ENCODE measurements around the gene PDZRN3.

The PDZRN3 gene

DNA sequence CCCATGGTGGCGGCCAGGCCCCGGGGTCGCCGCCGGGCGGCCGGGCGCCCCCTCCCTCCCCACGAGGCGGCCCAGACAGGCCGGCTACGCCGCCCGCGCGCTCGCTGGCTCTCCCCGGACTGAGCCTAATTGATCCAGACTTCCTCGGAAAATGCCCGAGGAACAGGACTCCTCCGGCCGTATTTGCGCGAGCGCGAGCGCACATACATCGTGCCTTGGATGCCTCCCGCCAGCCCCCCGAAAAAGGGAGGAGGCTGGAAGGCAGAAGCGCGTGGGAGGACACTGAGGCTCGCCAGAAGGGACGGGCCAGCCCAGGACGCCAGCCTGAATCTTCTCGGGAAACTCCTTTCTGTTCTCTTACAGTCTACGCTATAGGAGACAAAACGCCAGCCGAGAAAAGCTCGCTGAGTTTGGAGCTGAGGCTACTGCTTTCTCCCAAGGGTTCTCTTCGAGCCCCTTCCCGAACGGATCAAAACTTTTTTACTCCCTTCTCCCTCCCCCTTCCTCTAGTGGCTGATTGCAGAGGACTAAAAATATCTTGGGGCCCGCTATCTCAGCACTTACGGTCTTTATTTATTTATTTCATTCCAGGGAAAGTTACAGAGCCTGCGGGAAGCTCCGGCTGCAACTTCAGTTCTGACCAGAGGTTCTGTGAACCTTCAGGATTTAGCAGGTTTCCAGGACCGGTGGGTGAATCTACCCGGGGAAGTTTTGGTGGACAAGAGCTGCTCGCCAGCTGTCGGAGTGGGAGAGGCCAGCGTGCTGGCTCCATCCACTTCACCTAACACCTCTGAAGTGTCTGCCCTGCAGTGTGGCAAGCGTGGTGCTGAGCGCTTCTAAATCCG lies at the start of gene PDZRN3:
PDZRN3 (minus strand) TSS at position 121 of the 845 bp plus-strand sequence.
- no peak for DNase-seq

DNA sequence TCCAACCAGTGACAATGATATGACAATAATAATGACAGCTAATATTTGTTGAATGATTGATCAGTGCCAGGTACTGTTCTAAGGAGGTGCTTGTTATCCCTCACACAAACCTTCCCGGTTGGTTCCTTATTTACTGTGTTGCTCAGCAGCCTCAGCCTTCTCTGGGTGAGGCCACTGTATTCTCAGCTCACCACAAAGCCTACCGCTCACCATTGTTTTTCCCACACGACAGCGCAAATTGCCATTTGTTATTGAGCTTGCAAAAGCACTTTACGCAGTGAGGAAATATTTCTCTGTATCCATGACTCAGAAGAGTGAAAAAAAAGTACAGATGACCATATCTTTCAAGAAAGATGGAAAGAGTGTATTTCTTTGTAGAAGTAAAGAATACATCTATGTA lies 49.5 kb upstream of the PDZRN3 start:
- DNase-seq = no peak

DNA sequence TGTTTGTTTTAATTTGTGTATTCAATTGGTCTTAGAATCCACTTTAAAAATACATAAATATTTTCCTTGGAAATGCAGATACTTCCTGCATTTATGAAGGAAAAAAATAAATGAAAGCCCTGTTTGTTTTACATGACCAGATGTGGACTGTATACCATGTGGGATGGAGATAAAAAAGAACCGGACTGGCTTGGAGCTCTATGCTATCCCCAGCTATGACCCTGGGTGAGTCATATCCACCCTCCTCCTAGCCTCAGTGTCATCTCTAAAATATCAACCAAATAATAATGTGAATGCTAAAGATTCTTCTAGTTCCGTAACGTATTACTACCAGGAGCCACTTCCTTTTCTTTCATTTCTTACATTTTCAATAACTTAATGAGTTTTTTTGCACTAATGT lies 44.5 kb upstream of the PDZRN3 start:
- no peak for DNase-seq

DNA sequence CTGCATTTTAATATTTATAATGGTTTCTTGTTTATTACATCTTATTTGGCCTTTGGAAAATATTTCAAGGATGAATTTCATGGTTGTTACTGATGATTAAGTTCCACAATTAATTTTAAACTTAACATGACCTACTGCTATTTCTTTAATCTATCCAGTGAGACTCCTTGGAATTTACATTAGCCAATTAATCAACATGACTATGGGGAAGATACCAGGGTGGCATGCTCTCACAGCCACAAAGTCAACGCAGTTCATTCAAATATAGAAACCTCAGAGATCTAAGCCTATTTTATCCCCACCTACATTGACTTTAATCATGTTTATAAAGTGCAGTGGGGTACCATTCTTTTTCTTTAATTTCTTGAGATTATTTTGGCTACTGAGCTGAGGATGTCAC lies 43.6 kb upstream of the PDZRN3 start:
- no peak for DNase-seq

DNA sequence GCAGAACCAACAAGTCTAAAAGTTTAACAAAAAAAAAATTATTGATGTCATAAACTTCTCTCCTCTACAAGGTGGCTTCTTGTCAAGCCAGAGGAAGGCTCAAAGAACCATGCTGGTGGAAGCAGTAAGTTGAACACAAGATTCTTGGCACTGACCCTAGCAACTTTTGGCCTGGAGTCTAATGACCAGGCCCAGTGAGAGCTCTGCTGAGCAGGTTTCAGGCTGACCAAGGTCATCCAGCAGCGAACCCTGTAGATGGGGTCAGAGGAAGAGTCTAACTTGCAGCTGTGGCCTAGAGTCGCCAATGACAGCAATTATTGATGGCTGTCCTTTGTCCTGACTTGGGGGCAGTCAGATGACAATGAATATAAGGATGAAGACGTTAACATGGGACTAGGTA lies 43.1 kb upstream of the PDZRN3 start:
- DNase-seq = no peak

DNA sequence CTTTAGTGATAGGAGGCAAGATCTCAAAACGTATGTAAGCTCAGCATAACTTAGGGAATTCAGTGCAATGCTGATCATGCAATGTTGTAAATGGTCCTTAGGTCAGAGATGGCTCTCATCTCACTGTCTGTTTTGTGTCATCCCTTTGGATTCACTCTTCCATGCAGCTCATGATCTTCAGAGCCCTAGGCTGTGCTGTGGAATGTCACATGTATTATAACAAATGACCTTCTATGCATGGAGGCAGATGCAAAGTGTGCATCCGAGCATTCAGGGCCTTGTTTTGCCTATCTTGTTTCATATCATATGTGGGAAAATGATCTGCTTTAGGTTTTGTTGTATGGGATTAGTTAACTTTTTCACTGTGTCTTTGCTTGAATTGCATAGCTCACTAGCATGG lies 40.5 kb upstream of the PDZRN3 start:
- no peak for DNase-seq

DNA sequence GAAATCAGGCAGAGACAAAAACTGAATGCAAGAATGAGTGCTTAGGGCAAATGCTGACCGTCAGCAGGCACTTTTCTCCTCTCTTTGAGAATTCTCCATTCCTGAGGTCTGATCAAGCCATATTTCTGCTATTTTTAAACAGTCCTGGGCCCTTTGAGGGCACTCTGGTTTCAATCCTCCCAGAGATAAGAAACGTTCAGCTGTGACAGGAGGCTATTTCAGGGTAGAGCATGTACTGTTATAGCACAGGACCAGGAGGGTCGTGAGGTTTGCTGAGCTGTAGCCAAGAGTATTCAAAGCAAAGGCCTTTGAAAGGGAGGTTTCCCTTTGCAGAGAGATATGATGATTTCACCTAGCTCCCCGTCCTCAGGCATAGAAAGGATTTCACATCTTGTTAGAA lies 39.6 kb upstream of the PDZRN3 start:
- no peak for DNase-seq

DNA sequence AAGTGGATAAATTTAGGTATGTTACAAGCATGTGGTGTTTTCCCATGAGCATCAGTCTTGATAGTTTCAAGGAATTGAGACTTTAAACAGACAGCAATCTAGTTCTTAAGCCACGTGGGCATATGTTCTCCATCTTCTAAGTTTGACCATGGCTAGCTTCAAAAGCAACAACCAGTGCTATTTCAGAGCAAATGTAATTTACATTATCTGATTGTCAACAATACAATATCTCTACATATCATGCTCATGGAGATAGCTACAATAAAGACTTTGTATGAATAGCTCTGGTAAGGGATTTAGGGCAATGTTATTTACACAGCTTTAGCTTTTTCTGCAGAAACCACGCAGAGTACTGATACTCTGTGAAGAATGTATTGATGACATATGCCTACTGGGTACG lies 38.8 kb upstream of the PDZRN3 start:
- no peak for DNase-seq

DNA sequence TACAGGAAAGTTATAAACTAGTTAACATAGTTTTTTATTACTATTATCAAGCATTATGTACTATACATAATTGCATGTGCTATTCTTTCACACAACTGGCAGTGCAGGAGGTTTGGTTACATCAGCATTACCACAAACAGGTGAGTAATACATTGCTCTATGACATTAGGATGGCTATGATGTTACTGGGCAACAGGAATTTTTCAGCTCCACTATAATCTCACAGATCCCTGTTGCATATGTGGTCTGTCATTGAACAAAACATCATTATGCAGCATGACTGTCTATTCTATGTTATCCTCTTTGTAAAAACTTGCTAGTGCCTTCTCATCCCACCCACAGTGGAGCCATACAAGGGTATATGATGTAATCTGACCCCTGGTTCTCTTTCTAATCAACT lies 36.5 kb upstream of the PDZRN3 start:
- no peak for DNase-seq

DNA sequence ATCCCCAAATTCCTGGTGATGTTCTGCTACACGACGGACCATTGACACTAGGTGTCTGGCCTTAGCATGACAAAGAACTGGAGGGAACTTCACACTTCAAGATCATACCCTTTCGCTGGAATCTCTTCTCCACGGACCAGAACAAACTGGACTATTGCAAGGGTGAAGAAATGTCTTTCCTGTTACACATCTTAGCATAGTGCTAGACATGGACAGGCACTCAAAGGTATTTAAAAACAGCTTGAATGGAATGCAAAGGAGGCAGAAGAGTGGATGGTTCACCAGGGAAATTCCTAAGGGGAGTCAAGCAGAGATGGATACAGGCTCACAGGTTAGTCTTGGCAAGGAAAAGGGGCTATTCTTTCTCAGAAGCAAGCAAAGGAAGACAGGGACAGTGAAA lies 33.5 kb upstream of the PDZRN3 start:
- no peak for DNase-seq

DNA sequence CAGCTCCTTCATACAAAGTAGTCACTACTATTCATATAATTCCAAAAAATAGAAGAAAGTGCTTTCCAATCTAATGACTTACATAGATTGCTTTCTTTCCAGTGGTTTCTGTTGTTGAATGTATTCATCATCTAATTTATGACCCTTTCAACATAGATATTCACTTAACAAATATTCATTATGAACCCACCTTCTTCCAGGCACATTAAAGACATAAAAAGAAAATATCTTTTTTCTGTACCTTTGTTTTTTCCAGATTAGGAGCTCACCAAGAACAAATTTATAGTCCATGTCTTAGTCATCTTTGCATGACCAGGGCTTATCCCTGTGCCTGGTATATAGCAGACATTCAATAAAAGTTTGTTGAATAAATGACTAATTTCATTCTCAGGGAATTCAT lies 32.4 kb upstream of the PDZRN3 start:
- DNase-seq = no peak

DNA sequence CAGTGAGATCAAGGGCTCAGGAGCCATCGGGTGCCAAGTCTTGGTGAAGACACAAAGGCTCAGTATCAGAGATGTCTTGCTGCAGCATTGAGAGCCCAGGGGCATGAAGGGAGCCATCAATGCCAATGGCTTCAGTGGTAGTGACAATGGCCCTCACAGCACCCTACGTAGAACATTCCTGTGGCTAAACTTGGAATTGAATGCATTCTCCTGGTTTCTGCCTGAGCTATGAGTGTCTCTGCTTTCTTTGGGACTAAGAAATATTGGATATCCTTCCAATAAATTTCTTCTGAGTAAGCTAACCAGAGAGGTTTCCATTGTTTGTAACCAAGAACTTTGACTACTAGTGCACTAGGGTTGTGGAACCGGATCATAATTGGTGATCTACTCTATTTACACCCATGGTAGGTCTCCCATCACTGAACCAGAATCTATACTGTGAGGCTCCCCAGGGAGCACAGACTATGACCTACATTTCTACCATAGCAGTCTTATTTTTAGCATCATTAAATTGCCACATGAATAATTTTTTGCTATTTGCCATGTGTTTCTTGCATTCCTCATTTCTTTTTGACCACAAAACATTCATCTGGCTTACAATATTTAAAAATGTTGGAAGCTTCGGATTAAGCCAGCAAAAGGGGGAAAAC lies 31.6 kb upstream of the PDZRN3 start:
- no peak for DNase-seq

DNA sequence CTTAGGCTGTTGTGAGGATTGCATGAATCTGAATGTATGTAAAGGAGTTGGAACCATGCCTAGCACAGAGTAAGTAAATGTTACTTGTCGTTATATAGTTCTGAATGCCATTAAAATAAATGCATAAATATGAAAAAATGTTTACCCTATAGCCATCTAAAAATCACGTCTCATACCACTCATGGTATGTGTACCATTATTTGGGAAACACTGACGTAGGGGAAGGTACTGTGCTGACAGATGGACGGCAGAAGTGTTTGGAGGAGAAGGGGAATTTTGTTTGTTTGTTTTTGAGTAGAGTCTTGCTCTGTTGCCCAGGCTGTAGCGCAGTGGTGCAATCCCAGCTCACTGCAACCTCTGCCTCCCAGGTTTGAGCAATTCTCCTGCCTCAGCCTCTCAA lies 30.5 kb upstream of the PDZRN3 start:
- DNase-seq = no peak

DNA sequence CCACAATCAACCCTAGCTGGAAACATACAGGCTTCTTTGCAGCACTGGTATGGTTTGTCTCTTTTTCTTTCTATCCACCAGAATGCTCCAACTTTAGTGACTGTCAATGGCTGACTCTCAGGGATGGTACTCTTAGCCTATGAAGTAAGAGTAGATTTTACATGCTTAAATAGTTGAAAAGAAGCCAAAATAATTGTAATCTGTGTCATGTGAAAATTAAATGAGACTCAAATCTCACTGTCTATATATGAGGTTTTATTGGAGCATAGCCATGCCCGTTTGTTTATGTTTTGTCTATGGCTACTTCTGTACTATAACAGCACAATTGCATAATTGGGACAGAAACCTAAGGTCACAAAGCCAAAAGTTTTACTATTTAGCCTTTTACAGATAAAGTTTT lies 29.1 kb upstream of the PDZRN3 start:
- no peak for DNase-seq

DNA sequence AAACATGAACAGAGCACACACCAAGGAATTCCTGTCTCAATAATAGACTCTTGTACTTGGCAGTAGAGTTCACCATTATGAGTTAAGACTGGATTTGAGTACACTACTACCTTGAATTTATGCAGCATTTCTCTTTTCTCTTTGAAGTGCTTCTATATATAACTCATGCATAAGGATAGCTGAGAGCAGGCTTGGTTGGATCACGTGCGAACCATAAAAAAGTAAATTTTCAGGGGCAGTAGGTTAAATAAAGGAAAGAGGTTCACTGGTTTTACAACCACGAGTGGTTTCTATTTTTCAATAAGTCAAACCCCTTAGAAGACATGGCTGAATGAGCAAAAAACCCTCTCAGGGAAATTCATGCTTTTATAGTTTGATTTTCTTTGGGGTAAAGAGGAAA lies 28.6 kb upstream of the PDZRN3 start:
- no peak for DNase-seq

DNA sequence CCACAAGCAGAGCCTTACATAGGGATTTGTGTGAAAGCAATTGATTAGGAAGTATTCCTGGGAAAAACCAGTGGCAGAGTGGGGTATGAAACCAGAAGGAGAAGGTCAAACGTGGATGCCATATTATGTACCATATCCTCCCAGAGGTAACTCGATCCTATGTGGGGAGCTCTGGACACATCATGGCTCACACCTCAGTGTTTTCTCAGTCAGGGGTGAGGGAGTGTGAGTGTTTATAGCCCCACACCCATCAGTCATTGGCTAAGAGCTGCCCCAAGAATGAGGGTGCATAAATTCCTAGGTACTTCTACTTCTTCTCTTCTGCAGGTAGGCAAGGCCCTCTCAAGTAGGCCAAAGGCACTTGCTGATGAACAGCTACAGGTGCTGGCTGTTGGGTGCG lies 28.2 kb upstream of the PDZRN3 start:
- DNase-seq = no peak

DNA sequence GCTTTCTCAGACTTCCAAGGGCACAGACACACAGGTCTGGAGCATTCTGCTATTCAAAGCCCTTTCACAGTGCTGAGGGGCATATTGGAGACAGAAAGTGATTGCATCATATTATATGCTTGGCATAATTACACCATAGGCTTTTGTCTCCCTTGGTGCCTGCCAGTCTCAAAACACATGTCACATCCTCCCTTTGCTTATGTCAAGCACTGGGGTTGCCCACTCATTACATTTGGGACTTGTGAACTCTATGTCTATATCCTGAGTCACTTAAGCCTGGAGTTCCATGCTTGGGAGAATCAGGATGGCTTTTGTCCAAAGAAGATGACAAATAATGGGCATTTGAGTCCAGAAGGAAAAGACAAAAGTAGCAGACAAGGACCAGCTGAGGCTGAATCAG lies 12.3 kb upstream of the PDZRN3 start:
- DNase-seq = no peak

DNA sequence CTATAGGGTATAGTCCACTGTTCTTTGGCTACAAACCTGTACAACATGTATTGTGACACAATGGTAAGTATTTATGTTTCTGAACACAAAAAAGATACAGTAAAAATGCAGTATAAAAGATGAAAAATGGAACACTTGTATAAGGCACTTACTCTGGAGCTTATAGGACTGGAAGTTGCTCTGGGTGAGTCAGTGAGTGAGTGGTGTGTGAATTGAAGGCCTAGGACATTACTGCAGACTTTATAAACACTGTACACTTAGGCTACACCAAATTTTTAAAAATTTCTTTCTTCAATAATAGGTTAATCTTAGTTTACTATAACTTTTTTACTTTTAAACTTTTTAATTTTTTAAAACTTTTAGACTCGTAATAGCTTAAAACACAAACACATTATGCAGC lies 10.5 kb upstream of the PDZRN3 start:
- DNase-seq = no peak

DNA sequence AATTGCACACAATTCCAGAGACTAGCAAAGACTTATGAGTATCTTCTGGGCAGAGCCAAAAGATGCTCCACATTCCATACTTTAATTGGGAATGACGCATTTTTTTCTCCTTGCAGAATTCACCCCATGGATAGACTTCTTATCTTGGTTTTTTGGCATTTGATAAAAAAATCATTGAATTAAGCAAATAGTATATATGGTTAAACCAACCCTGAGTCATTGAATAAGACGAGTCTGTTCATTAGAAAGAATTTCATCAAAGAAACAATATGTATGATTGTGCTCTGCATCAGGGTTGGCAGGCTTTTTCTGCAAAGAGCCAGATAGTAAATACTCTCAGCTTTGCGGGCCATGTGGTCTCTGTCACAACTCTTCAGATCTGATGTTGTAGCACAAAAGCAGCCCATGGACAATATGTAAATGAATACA lies 9.2 kb upstream of the PDZRN3 start:
- DNase-seq = no peak

DNA sequence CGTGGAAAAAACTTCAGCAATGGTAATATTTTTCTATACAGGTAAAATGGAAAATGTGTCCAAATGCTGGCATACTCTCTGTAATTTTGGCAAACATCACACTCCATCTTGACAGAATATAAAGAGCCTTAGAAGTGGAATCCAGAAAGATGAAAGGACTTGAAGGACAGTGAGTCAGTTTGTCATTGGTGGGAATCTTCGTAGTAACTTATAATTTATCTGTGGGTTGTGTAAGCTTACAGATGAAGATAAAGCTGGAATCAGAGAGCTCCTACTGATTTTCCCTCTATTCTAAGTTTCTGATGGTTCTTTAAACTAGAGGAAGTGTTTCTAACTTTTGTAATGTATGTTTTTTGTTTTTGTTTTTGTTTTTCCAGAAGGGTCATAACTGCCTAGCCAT lies 8.7 kb upstream of the PDZRN3 start:
- DNase-seq = no peak

DNA sequence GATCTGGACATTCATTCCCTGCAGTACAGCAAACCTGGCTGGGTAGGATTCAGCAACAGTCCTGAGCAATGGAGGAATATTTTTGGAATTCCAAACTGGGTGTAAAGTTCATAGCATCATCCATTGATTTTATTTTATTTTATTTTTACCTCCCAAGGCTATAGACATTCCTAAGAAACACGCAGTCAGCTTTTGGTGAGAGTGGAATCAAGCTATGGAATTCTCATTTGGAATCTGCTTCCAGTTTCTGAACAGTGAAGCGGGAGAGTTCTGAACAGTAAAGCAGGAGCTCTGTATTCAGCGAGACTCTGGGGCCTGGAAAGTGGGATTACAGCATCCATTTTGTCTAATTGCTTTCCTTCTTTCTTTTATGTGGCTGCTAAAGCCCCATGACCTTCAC lies 1.4 kb upstream of the PDZRN3 start:
- no peak for DNase-seq

DNA sequence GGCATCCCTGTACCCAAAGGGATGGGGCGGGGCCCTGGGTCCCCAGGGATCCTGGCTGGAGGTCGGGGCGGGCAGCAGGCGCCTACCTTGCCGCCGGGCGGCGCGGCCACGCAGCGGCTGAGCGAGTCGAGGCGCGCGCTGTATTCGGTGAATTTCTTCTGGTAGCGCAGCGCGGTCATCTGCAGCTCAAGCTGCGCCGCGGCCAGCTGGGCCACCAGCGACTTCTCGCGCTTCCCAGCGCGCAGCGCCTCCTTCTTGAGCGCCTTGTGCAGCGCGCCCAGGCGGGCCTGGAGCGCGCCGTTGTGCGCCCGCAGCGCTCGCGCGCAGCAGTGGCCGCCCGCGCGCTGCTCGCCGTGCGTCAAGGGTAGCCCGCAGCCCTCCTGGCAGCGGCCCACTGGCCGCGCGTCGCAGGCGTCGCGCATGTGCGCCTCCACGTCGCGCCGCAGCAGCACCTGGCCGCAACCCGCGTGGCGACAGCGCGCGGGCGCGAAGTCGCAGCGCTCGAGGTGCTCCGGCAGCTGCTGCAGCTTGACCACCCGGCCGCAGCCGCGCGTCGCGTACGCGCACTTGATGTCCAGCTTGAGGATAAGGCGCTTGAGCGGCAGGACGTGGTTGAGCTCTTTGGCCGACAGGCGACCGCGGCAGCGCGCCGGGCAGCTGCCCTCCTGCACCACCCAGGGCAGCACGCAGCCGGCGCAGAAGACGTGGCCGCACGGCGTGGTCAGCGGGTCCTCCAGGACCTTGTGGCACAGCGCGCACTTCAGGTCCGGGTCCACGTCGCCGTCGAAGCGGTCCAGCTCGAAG lies 522 bp downstream of the PDZRN3 start:
- DNase-seq = no peak

DNA sequence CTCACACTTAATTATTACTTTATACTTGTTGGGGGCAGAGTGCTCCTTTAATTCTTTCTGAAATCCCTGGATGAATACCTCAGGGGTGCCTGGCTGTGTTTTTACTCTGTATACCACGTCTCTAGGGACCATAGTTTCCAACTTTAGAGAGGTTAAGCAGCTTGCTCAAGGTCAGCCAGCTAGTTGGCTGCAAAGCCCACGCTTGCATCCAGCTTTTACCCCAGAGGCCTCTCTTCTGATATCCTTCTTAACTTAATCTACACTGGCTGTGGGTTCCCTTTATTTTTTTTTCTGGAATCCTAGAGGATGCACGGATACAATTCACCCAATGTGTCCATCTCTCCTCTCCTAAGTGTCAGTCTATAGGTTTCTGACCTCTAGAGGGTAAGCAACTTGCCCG lies 1.4 kb downstream of the PDZRN3 start:
- DNase-seq = no peak

Measured in activated CD4-positive, alpha-beta T cell treated with anti-CD3 and anti-CD28 coated beads for 1 hour (primary cell).